Cardiac fibroblast (primary cell): ENCODE measurements around the gene ETV1.
A peak's percentile ranks its signal among the peaks of the same experiment; 100 is the strongest.

Source experiments
- DNase-seq, 2 donors: peaks; one replicate each; pipeline versions ENCODE4 v3.0.0 to v3.0.0-alpha.2; 2010; ENCODE audit warnings: low read depth in 2 of 2
- H3K4me3 ChIP-seq, 2 donors: replicated peaks in 1 of 2; 1 replicate in 1 of 2; 2 replicates in 1 of 2; pipeline ENCODE4 v1.5.1; 2011; ENCODE audit warnings: low read depth in 2 of 2, low read length in 2 of 2, mild to moderate bottlenecking in 2 of 2, moderate library complexity in 1 of 2
- TF ChIP-seq, protein P1 (sequence below): IDR thresholded peaks from one replicate; pipeline ENCODE4 v1.5.1; 2011; ENCODE audit warnings: low read depth, mild to moderate bottlenecking, low read length, inconsistent platforms

The ETV1 gene

DNA sequence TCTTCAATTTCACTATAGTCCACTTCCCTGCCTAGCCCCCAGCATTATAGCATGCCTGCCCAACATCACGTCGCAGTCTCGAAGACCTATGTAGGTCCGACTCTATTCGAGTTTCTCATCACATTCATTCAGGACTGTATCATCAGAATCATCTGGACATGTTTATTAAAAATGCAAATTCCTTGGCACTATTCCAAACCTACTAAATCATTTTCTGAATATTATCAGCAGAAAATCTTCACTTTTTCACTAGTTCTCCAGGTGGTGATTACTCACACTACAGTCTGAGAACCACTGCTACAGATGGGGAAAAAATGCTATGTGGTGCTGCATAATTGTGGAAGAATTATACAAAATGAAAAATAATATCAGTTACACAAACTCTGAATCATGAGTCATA lies 29.3 kb upstream of the ETV1 start:
- no peak for DNase-seq
- TF ChIP-seq, protein P1, sequence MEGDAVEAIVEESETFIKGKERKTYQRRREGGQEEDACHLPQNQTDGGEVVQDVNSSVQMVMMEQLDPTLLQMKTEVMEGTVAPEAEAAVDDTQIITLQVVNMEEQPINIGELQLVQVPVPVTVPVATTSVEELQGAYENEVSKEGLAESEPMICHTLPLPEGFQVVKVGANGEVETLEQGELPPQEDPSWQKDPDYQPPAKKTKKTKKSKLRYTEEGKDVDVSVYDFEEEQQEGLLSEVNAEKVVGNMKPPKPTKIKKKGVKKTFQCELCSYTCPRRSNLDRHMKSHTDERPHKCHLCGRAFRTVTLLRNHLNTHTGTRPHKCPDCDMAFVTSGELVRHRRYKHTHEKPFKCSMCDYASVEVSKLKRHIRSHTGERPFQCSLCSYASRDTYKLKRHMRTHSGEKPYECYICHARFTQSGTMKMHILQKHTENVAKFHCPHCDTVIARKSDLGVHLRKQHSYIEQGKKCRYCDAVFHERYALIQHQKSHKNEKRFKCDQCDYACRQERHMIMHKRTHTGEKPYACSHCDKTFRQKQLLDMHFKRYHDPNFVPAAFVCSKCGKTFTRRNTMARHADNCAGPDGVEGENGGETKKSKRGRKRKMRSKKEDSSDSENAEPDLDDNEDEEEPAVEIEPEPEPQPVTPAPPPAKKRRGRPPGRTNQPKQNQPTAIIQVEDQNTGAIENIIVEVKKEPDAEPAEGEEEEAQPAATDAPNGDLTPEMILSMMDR = no peak
- no peak overlapping the region for H3K4me3 ChIP-seq

DNA sequence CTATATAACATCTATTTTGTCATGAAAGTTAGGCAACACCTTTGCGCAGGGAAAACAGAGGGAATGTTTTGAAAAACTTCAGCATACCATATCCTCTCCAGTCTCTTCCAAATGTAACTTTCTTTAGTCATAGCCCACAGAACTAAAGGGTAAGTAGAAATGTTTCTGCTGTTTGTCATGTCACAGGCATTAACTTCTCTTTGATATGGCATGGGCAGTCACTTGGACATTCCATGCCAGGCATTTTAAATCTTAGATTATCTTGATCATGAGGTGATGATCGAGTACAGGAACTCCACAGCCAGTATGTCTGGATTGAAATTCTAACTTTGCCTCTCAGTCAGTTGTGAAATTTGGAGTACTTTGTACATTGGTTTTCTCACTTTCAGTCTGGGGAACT lies 27.5 kb upstream of the ETV1 start:
- TF ChIP-seq, protein P1 = no peak
- DNase-seq = no peak
- H3K4me3 ChIP-seq = no peak overlapping the region

DNA sequence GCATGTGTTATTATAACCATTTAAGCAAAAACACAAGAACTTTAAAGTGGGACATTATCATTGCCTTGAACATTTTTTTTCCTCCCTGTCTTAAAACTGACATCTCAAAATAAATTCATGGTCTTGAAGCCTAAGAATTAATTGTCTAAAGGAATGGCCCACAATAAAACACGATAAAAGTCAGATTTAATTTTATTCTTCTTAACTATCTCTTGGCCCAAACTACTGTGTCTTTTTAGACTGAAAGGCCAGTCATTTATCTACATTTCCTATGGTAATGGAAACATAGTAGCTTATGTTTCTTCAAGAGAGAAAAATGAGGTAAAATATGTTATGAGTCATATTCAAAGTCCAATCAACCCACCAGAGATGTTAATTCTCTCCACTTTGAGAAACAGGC lies 24.4 kb upstream of the ETV1 start:
- TF ChIP-seq, protein P1 = no peak
- peak in 1 of 2 donors; percentile 4 for DNase-seq
- H3K4me3 ChIP-seq = no peak overlapping the region

DNA sequence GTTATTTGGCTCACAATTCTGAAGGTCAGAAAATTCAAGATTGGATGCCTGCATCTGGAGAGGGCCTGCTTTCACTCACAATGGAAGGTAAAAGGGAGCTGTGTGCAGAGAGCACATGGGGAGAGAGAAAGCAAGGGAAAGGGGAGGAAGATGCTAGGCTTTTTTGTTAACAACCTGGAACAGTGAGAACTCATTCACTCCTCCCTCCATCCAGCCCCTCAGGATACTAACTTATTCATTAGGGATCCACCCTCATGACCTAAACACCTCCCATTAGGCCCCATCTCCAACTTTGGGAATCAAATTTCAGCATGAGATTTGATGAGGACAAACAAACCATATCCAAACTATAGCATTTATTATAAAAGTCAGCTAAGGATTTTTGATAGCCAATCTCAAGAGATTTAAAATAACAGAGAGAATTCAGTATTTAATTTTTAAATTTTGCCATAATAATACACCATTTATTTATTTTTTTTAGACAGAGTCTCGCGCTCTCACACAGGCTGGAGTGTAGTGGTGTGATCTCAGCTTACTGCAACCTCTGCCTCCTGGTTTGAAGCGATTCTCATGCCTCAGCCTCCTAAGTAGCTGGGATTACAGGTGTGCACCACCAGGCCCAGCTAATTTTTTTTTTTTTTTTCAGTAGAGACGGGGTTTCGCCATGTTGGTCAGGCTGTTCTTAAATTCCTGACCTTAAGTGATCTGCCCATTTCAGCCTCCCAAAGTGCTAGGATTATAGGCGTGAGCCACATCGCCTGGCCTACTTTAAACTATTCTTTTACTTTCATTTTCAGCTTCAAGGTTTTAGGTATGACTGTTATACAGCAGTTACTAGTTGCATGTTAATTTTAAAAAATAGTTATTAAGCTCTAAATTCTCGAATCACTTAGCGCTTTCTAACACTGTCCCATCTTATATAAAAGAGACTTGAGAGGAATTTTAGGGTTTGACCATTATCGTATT lies 20.3 kb upstream of the ETV1 start:
- no peak for DNase-seq
- TF ChIP-seq, protein P1 = no peak
- H3K4me3 ChIP-seq = no peak overlapping the region

DNA sequence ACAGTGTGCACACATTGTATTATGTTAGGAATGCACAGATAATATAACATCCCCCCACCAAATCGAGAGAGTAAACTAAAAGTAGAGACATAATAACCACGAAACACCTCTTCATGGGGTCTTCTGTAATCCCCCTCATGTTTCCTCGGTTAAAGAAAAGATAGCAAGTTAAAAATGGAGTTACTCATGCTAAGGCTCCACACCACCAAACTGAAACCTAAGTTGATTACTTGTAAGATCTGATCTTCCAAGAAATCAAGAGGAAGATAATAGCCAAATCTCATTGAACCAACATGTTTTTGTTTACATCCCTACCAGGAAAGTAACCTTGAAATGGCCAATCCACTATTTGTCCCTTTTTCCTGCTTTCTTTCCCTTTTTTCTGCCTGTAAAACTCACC lies 11.7 kb upstream of the ETV1 start:
- DNase-seq = no peak
- TF ChIP-seq, protein P1 = no peak
- H3K4me3 ChIP-seq = no peak overlapping the region

DNA sequence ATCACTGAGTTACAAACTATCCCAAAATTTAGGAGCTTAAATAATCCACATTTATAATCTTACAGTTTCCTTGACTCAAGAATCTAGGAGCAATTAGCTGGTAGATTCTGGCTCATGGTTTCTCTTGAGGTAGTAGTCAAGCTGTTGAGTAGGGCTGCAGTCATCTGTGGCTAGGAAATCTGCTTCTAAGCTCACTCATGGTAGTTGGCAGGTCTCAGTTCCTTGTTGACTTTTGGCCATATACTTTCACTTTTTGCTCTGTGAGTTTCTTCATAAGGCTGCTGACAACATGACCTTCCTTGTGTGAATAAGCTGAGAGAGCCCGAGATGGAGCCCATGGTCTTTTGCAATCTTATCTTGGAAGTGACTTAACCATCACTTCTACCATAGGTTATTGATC lies 10.8 kb upstream of the ETV1 start:
- H3K4me3 ChIP-seq = no peak overlapping the region
- no peak for DNase-seq
- TF ChIP-seq, protein P1 = no peak
